H1 (cell line): ENCODE measurements around the gene RTN4RL1. TPM values are rescaled to one million over a fixed set of nuclear protein-coding genes. Genes with fewer than 3 reads are reported as not detected.
A peak's percentile ranks its signal among the peaks of the same experiment; 100 is the strongest.

Experiments
- CTCF ChIA-PET: fragments of 300-600 bp; sonication (Branson Sonifier 250); formaldehyde crosslinking; loops from one replicate; lab custom pipeline; 2021; ENCODE audit not compliant: partially characterized antibody; lab: Charles Lee
- POLR2A ChIA-PET: fragments of 300-600 bp; sonication (Branson Sonifier 250); formaldehyde crosslinking; loops from one replicate; lab custom pipeline; 2021; ENCODE audit warnings: inconsistent platforms; ENCODE audit not compliant: partially characterized antibody; lab: Charles Lee
- DNase-seq, 2 experiments: peaks; one replicate each; pipeline versions ENCODE4 v3.0.0 to v3.0.0-alpha.2; 2010 to 2022; ENCODE audit warnings: low spot score in 2 of 2, low read depth in 1 of 2, mixed read lengths in 1 of 2
- FAIRE-seq: peaks from 2 replicates; lab custom pipeline; 2011; peaks lifted over from hg19 to GRCh38; lab: Jason Lieb, UNC
- H2AFZ ChIP-seq: 2 replicates; pipeline ENCODE4 v1.8.1; 2012; ENCODE audit warnings: low read length, inconsistent platforms
- H2AK5ac ChIP-seq: 2 replicates; pipeline ENCODE4 v1.6.1; 2013; ENCODE audit warnings: low read depth, low read length
- H2BK120ac ChIP-seq: replicated peaks from 2 replicates; pipeline ENCODE3; 2013; ENCODE audit warnings: low read depth, low read length, inconsistent platforms
- H2BK12ac ChIP-seq: 2 replicates; pipeline ENCODE4 v1.6.1; 2013; ENCODE audit warnings: low read depth, low read length
- H2BK15ac ChIP-seq: 2 replicates; pipeline ENCODE4 v1.6.1; 2013; ENCODE audit warnings: low read length
- H2BK20ac ChIP-seq: 2 replicates; pipeline ENCODE4 v1.6.1; 2013; ENCODE audit warnings: low read length
- H2BK5ac ChIP-seq: 2 replicates; pipeline ENCODE4 v1.6.1; 2013; ENCODE audit warnings: low read depth, low read length
- H3K14ac ChIP-seq: 2 replicates; pipeline ENCODE4 v1.6.1; 2013; ENCODE audit warnings: inconsistent platforms; ENCODE audit not compliant: insufficient read length
- H3K18ac ChIP-seq: 2 replicates; pipeline ENCODE4 v1.6.1; 2013; ENCODE audit warnings: low read length; ENCODE audit errors: extremely low read depth
- H3K23ac ChIP-seq: 2 replicates; pipeline ENCODE4 v1.6.1; 2013; ENCODE audit warnings: inconsistent platforms; ENCODE audit not compliant: insufficient read length
- H3K23me2 ChIP-seq: 2 replicates; pipeline ENCODE4 v1.6.1; 2013; ENCODE audit warnings: low read depth, low read length
- H3K27ac ChIP-seq: 2 replicates; pipeline ENCODE4 v1.6.1; 2011; ENCODE audit warnings: low read depth, low read length, inconsistent platforms
- H3K27me3 ChIP-seq, 4 experiments: replicated peaks in 1 of 4; 1 replicate in 1 of 4; 2 replicates in 3 of 4; pipeline versions ENCODE4 v1.6.1 to v1.8.1; 2011 to 2013; ENCODE audit warnings: low read length in 3 of 4, mild to moderate bottlenecking in 3 of 4, inconsistent platforms in 2 of 4, mixed read lengths in 2 of 4, moderate library complexity in 1 of 4; ENCODE audit not compliant: control insufficient read depth in 3 of 4, insufficient read depth in 3 of 4; ENCODE audit errors: extremely low read depth in 1 of 4
- H3K36me3 ChIP-seq, 4 experiments: 2 replicates each; pipeline versions ENCODE4 v1.6.1 to v1.8.1; 2011 to 2013; ENCODE audit warnings: mild to moderate bottlenecking in 4 of 4, low read length in 3 of 4, moderate library complexity in 2 of 4, control low read depth in 1 of 4, inconsistent platforms in 1 of 4; ENCODE audit not compliant: insufficient read depth in 4 of 4, control insufficient read depth in 2 of 4
- H3K4ac ChIP-seq: replicated peaks from 2 replicates; pipeline ENCODE3; 2013; ENCODE audit warnings: low read length, low read depth, mixed read lengths, inconsistent platforms; ENCODE audit not compliant: insufficient read length
- H3K4me1 ChIP-seq, 4 experiments: replicated peaks in 1 of 4; 1 replicate in 1 of 4; 2 replicates in 3 of 4; pipeline versions ENCODE4 v1.6.1 to v1.8.1; 2011 to 2013; ENCODE audit warnings: low read length in 3 of 4, inconsistent platforms in 2 of 4, mixed read lengths in 1 of 4; ENCODE audit not compliant: insufficient read depth in 4 of 4, control insufficient read depth in 3 of 4
- H3K4me2 ChIP-seq, 2 experiments: 2 replicates each; pipeline versions ENCODE4 v1.6.1 to v1.8.1; 2011 to 2013; ENCODE audit warnings: low read depth in 2 of 2, low read length in 2 of 2, control low read depth in 1 of 2, inconsistent platforms in 1 of 2, mild to moderate bottlenecking in 1 of 2; ENCODE audit not compliant: insufficient read depth in 1 of 2
- H3K4me3 ChIP-seq, 4 experiments: fragments of 200-600, 300-600 bp in 1 of 4; sonication (generic), shearing (Covaris generic), sonication (Bioruptor Twin) in 1 of 4; 2 replicates each; pipeline versions ENCODE4 v1.5.1 to v1.8.1; 2011 to 2016; ENCODE audit warnings: low read length in 4 of 4, low read depth in 3 of 4, control low read depth in 2 of 4, inconsistent platforms in 2 of 4, mild to moderate bottlenecking in 2 of 4, mixed read lengths in 1 of 4, moderate library complexity in 1 of 4; ENCODE audit not compliant: insufficient read depth in 2 of 4; ENCODE audit errors: extremely low read depth in 1 of 4
- H3K56ac ChIP-seq: replicated peaks from 2 replicates; pipeline ENCODE3; 2013; ENCODE audit warnings: low read depth, mild to moderate bottlenecking, mixed read lengths, low read length, inconsistent platforms; ENCODE audit not compliant: insufficient read length
- H3K79me1 ChIP-seq: 2 replicates; pipeline ENCODE4 v1.6.1; 2013; ENCODE audit warnings: low read depth, low read length, control low read depth
- H3K79me2 ChIP-seq, 2 experiments: 2 replicates each; pipeline versions ENCODE4 v1.6.1 to v1.8.1; 2012 to 2013; ENCODE audit warnings: low read length in 2 of 2, mild to moderate bottlenecking in 2 of 2, inconsistent platforms in 1 of 2; ENCODE audit not compliant: insufficient read depth in 2 of 2, control insufficient read depth in 1 of 2
- H3K9ac ChIP-seq, 4 experiments: replicated peaks in 1 of 4; 1 replicate in 1 of 4; 2 replicates in 3 of 4; pipeline versions ENCODE4 v1.6.1 to v1.8.1; 2011 to 2013; ENCODE audit warnings: low read depth in 3 of 4, low read length in 3 of 4, control low read depth in 2 of 4, mild to moderate bottlenecking in 2 of 4, moderate library complexity in 2 of 4, inconsistent platforms in 1 of 4; ENCODE audit errors: extremely low read depth in 1 of 4
- H3K9me3 ChIP-seq, 2 experiments: 2 replicates each; pipeline versions ENCODE4 v1.6.1 to v1.8.1; 2012 to 2013; ENCODE audit warnings: mild to moderate bottlenecking in 2 of 2, moderate library complexity in 2 of 2, control low read depth in 1 of 2, inconsistent platforms in 1 of 2, low read depth in 1 of 2, low read length in 1 of 2, mixed read lengths in 1 of 2; ENCODE audit not compliant: insufficient read depth in 2 of 2
- H4K20me1 ChIP-seq, 2 experiments: replicated peaks in 1 of 2; 2 replicates each; pipeline versions ENCODE3 to v1.8.1; 2011 to 2013; ENCODE audit warnings: inconsistent platforms in 2 of 2, low read length in 2 of 2, mild to moderate bottlenecking in 1 of 2; ENCODE audit not compliant: insufficient read depth in 2 of 2, control insufficient read depth in 1 of 2
- H4K5ac ChIP-seq: 2 replicates; pipeline ENCODE4 v1.6.1; 2013; ENCODE audit warnings: low read length, low read depth, mixed read lengths, inconsistent platforms; ENCODE audit not compliant: insufficient read length
- H4K8ac ChIP-seq: 2 replicates; pipeline ENCODE4 v1.8.0; 2013; ENCODE audit warnings: mild to moderate bottlenecking, moderate library complexity, low read length, inconsistent platforms; ENCODE audit not compliant: insufficient read depth; ENCODE audit errors: extremely low read depth
- H4K91ac ChIP-seq: replicated peaks from 2 replicates; pipeline ENCODE3; 2013; ENCODE audit warnings: low read length, mixed read lengths, inconsistent platforms; ENCODE audit not compliant: insufficient read length
- CBX8 ChIP-seq: fragments of 300-800, 300-1000 bp; sonication (generic); IDR thresholded peaks from 2 replicates; pipeline ENCODE4 v1.7.1; 2016; ENCODE audit warnings: low read depth, low read length, borderline replicate concordance
- KDM1A ChIP-seq: fragments of 200-600, 300-600 bp; sonication (generic); IDR thresholded peaks from 2 replicates; pipeline ENCODE4 v1.7.1; 2016; ENCODE audit warnings: mild to moderate bottlenecking, low read length, borderline replicate concordance
- WGBS, 2 experiments: shearing (Covaris generic) in 1 of 2; methylation state at CpG; one replicate each; pipeline versions ENCODE4 v1.1.6 to v1.1.7; 2013 to 2015; ENCODE audit warnings: low lambda C conversion rate in 2 of 2, mixed read lengths in 2 of 2, inconsistent platforms in 1 of 2, low coverage in 1 of 2, missing lambda C conversion rate in 1 of 2; ENCODE audit not compliant: insufficient replicate concordance in 2 of 2, insufficient coverage in 1 of 2, insufficient read length in 1 of 2; ENCODE audit errors: extremely low coverage in 1 of 2, missing lambda C conversion rate in 1 of 2; 5-methylcytosine and 5-hydroxymethylcytosine counted together
- polyA plus RNA-seq, 7 experiments: library from polyadenylated mRNA; depleted of rRNA in 3 of 7; stranded (reverse) in 5 of 7; unstranded in 2 of 7; fragments of >200 nt in 5 of 7; fragments of 200-250 nt in 2 of 7; gene quantifications; 1 replicate in 5 of 7; 2 replicates in 1 of 7; 4 replicates in 1 of 7; pipeline versions ENCODE4 v1.2.1 to v1.2.3, GENCODE V29; 2011 to 2013; ENCODE audit warnings: missing spikeins in 2 of 7, mixed read lengths in 2 of 7
- total RNA-seq: library from RNA; stranded (reverse); fragmentation: NEBNext Ultra II Directional; extraction: Animal tissue kit (Norgen Biotek cat#: 25700); gene quantifications from 2 replicates; pipeline ENCODE4 v1.2.1, GENCODE V29; 2021

Gene RTN4RL1
- total and polyA plus RNA-seq, 2 of the 8 experiments (the other 6 are each of a cell fraction or from before 2014, with no cell fraction given) = 0.09 TPM; not detected in 1

GRCh38 chr17:1966274-1967086, 58.7 kb downstream of the RTN4RL1 start:
- no peak for DNase-seq
- H2BK20ac ChIP-seq = no peak overlapping the region
- H4K20me1 ChIP-seq = no peaks in the 10 kb centered on the region
- H3K79me2 ChIP-seq = no peaks in the 10 kb centered on the region
- CTCF ChIA-PET = interaction anchor here (0.6 to 2.7 kb wide), 7 partner anchors 10 to 62 kb away, joined by 3 to 11 read pairs (median 3); no protein-coding TSS in a partner anchor
- no peak overlapping the region for H3K14ac ChIP-seq
- H3K27ac ChIP-seq = no peak overlapping the region
- H3K9ac ChIP-seq = no peak overlapping the region
- H2AFZ ChIP-seq = no peak overlapping the region
- POLR2A ChIA-PET = interaction anchor here (0.7 to 1.4 kb wide), 2 partner anchors 75 to 212 kb away, joined by 3 read pairs; partner anchors contain the start of gene OVCA2
- no peak overlapping the region for H3K4me3 ChIP-seq
- peak overlapping the region; percentile 45; the same call in 1 of the 2 replicates for H4K8ac ChIP-seq
- H3K27me3 ChIP-seq = peaks cover 0 to 3% (median 1%) of the 10 kb centered on the region in 4 experiments; a peak in 2 of 7 replicates
- peak overlapping the region; percentile 88; the same call in 1 of the 2 replicates for H2BK15ac ChIP-seq
- no peak for TF ChIP-seq KDM1A
- TF ChIP-seq CBX8 = no peak
- no peaks in the 10 kb centered on the region for H3K23me2 ChIP-seq
- H3K4me2 ChIP-seq = 0 out of 4 replicates have a peak overlapping the region, but pooled peaks of 1 of the 2 experiments have one; percentile 7
- 83% methylated on average over 12 of the region's 12 CpGs; no CpG with 5 or more reads in 1 of the 2 experiments for WGBS, 2 experiments
- H3K23ac ChIP-seq = no peak overlapping the region
- no peaks in the 10 kb centered on the region for H3K36me3 ChIP-seq
- H3K56ac ChIP-seq = no peak overlapping the region
- H4K5ac ChIP-seq = no peak overlapping the region
- H3K4ac ChIP-seq = no peak overlapping the region
- H3K79me1 ChIP-seq = no peaks in the 10 kb centered on the region
- H2AK5ac ChIP-seq = no peak overlapping the region
- FAIRE-seq = no peak
- no peak overlapping the region for H3K18ac ChIP-seq
- no peak overlapping the region for H2BK120ac ChIP-seq
- peak overlapping the region; percentile 24; the same call in 1 of the 2 replicates for H2BK5ac ChIP-seq
- H3K9me3 ChIP-seq = no peaks in the 10 kb centered on the region
- no peak overlapping the region for H4K91ac ChIP-seq
- peaks cover 0 to 11% (median 4%) of the 10 kb centered on the region in 4 experiments; a peak in 3 of 7 replicates for H3K4me1 ChIP-seq
- peak overlapping the region; percentile 27; the same call in 1 of the 2 replicates for H2BK12ac ChIP-seq
